Gastrocnemius medialis (tissue), 4 donors: ENCODE measurements around the gene WNK3.

Experiments
- CTCF ChIP-seq, 5 experiments: fragments of 450-650 bp in 3 of 5; fragments of 200-600 bp in 2 of 5; sonication (generic) in 2 of 5; IDR thresholded peaks in 4 of 5; conservative IDR thresholded peaks in 1 of 5; 1 replicate in 4 of 5; 2 replicates in 1 of 5; pipeline ENCODE4 v1.5.1; 2016 to 2019; ENCODE audit warnings: antibody characterized with exemption in 5 of 5, mild to moderate bottlenecking in 3 of 5, moderate library complexity in 3 of 5
- POLR2A ChIP-seq, 2 donors: fragments of 450-650 bp; IDR thresholded peaks; one replicate each; pipeline ENCODE4 v1.6.1; 2017; ENCODE audit warnings: antibody characterized with exemption in 2 of 2, mild to moderate bottlenecking in 2 of 2, moderate library complexity in 2 of 2

- TF ChIP-seq CTCF (IDR thresholded peaks at IDR 0.05 in 4 of 5, conservative IDR thresholded peaks at IDR 0.05 in 1 of 5) (no peak), POLR2A (IDR thresholded peaks at IDR 0.05) (no peak)
Observed at GRCh38 chrX:54184474-54184873, 173.4 kb downstream of the WNK3 start.
